Measurements from ENCODE around the gene CDC40.
A peak's percentile ranks its signal among the peaks of the same experiment; 100 is the strongest.

CDC40 gene

DNA sequence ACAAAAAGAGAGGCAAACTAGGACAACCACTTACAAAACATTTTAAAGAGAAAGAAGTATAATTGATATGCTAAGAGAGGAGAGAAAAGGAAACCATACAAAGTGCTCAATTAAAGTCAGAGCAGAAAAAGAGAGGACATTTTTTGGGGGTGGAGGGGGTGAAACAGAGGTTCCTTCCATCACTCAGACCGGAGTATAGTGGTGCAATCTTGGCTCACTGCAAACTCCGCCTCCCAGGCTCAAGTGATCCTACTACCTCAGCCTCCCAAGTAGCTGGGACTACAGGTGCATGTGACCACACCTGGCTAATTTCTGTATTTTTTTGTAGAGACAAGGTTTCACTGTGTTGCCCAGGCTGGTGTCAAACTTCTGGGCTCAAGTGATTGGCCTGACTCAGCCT, 10.1 kb upstream of the CDC40 start:
- TF ChIP-seq, protein P1, sequence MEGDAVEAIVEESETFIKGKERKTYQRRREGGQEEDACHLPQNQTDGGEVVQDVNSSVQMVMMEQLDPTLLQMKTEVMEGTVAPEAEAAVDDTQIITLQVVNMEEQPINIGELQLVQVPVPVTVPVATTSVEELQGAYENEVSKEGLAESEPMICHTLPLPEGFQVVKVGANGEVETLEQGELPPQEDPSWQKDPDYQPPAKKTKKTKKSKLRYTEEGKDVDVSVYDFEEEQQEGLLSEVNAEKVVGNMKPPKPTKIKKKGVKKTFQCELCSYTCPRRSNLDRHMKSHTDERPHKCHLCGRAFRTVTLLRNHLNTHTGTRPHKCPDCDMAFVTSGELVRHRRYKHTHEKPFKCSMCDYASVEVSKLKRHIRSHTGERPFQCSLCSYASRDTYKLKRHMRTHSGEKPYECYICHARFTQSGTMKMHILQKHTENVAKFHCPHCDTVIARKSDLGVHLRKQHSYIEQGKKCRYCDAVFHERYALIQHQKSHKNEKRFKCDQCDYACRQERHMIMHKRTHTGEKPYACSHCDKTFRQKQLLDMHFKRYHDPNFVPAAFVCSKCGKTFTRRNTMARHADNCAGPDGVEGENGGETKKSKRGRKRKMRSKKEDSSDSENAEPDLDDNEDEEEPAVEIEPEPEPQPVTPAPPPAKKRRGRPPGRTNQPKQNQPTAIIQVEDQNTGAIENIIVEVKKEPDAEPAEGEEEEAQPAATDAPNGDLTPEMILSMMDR (IDR thresholded peaks at IDR 0.05; ENCODE audit: borderline replicate concordance, insufficient read depth, low read depth, low read length): no peak
- no peak overlapping the region for H3K4me3 ChIP-seq (ENCODE audit: low read depth, low read length)

DNA sequence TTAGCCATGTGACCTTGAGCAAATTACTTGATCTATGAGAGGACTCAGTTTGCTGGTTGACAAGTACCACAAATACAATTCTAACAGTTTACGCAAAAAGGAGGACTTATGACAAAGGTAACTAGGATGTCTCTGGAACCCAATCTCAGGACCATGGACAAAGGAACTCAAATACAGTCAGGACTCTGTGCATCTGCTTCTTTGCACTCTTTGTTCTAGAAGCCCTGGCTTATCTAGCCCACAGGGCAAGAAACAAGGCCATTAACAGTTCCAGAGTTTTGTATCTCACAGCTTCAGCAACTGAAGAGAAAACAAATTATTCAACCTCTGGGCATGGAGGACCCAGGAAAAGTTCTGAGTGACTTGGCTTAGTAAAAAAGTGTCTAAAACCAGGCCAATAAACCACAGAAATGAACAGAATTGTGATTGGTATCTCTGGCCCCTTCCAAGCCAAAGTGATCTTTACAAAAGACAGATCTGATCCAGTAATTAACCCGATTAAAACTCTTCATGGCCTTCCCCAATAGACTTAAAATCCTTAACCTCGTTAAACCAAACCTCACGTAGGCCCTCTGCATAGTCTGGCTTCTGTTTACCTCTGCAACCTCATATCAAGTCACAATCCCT, 6.6 kb upstream of the CDC40 start:
- TF ChIP-seq, protein P1 (IDR thresholded peaks at IDR 0.05; ENCODE audit: borderline replicate concordance, insufficient read depth, low read depth, low read length): no peak
- no peak overlapping the region for H3K4me3 ChIP-seq (ENCODE audit: low read depth, low read length)

DNA sequence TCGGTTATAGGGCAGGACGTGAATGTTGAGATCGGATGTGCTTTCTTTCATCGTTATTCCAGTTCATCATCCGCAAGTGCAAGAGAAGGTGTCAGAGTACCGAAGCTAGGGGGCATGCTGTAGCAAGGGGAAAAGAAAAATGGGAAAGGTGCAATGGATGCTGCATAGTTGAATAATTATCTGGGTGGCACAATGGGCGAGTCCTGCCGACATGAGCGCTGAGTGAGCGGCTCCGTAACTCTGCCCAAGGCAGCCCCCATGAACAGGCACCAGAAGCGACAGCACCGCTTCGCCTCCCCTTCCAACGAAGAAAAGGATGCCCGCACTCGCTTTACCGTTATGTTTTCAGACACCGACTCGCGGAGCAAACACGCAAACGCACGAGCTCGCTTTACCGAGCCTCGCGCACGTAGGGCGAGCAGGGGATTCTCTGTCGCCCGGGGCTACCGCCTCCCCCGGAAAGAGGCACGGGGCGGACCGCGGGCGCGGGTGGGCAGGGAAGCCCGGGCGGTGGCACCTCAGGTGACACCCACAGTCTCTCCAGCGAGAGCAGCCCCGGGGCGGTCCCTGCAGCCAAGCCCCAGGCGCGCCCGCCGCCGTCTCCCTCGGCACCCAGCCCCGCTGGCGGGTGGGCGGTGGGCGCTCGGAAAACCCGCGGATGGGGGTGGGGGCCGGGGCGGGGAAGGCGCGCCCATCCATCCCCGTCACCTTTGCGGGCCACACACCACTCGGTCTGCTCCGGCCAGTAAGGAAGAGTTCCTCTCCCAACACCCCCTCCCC, 1.4 kb upstream of the CDC40 start:
- TF ChIP-seq, protein P1 (IDR thresholded peaks at IDR 0.05; ENCODE audit: borderline replicate concordance, insufficient read depth, low read depth, low read length): peak; percentile 48; the same call in 1 of the 2 replicates
- H3K4me3 ChIP-seq (ENCODE audit: low read depth, low read length): peak overlapping the region; percentile 84

DNA sequence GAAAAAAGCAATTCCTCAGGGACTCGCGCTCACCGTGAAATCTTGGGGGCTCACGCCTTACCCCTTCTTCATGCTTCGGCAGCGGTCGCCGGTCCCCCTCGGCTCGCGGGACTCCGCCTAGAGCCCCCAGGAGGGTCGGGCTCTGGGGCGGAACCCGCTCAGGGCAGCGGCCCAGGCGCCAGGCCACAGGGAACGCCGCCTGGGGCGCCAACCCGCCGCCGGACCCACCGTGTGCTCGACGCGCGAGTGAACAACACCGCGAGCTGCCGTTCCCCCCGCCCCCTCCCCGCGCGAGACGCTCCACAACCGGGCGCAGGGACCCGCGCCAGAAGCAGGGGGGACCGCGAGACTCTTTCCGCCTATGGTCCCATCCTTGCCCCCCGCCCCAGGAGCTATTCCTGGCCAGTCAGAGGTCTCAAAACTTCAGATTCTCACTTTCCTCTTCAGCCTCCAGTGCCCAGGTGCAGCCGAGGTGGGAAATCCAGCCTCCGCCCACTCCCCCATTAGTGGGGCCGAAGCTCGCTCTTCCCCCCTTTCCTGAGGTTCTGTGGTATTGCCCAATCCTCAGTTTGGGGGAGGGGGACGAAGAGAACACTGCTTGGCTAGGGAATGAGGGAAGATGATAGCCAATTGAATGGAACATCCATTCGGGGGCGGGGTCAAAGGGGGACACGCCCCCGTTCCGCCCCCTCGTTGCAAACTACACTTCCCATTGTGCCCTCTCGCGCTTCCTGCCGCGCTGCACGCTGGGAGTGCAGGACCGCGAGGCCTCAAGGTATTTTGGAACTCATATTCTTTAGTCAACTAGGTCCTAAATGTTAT, 610 bp upstream of the CDC40 start, which contains the start of gene WASF1:
Gene WASF1 (minus strand): TSS at position 265 of the 822 bp plus-strand sequence. CDS start 52,069 bp downstream, outside the sequence.
- peak within 1 kb of the TSS; percentile 84 for H3K4me3 ChIP-seq (ENCODE audit: low read depth, low read length)
- TF ChIP-seq, protein P1 (IDR thresholded peaks at IDR 0.05; ENCODE audit: borderline replicate concordance, insufficient read depth, low read depth, low read length): 0 out of 2 replicates have a peak, but pooled peaks have one; percentile 19

DNA sequence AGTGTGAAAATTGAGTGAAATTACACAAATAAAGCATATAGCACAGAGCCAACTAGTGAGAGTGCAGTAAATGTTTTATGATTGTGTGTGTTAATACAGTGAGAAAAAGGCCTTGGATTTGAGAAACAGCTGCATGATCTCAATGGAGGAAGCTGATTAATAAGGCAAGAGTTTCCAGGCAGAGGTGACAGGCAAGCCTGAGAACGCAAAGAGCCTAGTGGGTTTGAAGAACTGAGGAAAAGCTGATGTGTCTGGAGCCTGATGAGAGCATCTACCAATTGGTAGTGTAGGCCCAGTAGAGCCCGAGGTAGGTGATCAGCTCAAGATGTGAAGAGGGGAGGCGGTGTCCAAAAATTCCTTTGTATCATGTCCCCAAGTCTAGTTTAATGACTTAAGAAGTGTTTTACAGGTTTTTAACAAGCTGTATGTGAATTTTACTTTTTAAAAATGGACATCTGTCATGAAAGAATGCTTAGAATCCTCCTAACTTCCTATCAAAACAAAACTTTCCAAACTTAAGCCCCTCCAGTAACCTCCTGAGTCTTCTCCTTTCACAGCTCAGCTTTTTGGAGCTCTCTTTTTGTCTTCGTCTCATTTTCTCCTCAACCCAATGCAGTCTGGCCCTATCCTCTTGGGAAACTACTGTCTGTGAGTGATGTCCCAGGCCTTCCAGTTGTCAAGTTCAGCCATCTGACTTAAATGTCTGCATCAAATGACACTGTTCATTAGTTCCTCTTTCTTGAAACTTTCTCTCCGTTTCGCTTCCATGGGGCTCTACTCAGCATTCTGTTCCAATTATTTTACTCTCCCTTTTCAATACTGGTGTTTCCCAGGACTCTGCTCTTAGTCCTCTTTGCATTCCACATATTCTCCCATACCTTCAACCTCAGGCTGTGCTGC, 1.2 kb downstream of the CDC40 start:
- H3K4me3 ChIP-seq (ENCODE audit: low read depth, low read length): peak overlapping the region; percentile 81
- TF ChIP-seq, protein P1 (IDR thresholded peaks at IDR 0.05; ENCODE audit: borderline replicate concordance, insufficient read depth, low read depth, low read length): no peak

DNA sequence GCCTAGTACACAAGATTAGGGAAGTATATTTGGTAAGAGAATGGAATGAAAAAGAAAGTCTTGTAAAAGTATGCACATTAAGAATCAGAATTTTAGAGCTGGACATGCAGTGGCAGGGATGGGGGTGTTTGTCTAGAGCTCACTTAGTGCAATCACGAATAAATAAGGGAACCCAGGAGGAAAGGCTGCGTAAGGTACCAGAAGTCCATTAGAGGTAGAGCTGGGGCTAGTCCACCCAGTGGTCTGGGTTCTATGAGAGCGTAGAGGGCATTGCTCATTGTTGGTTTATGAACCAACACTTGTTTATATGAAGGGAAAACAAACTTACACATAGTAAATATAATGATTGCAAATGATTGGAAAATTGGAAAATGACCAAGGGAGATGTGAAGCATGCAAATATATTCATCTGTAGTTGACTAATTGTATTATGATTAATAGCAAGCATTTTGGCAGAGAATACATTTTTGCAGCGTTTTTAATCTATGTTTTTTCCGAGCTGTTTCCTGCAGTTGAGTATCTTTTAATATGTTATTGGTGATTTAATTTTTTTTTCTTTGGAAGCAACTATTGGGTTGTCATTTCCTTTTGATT, 3.2 kb downstream of the CDC40 start:
- no peak overlapping the region for H3K4me3 ChIP-seq (ENCODE audit: low read depth, low read length)
- TF ChIP-seq, protein P1 (IDR thresholded peaks at IDR 0.05; ENCODE audit: borderline replicate concordance, insufficient read depth, low read depth, low read length): no peak
